Endothelial cell of umbilical vein (primary cell): ENCODE data around the gene GALT. TPM values are rescaled to one million over a fixed set of nuclear protein-coding genes. Genes with fewer than 3 reads are reported as not detected.

Experiments used
- BruUV-seq: library from RNA; stranded (reverse); fragments of 400-500 nt; replicated peaks from 2 replicates; lab custom pipeline; 2021; lab: Mats Ljungman, UMichigan
- CTCF ChIA-PET: fragments of 300-600, 350-600 bp; sonication (Branson Sonifier 250); formaldehyde crosslinking; loops from one replicate; lab custom pipeline; 2021; ENCODE audit warnings: antibody characterized with exemption, inconsistent platforms; lab: Charles Lee
- POLR2A ChIA-PET: fragments of 300-600, 350-600 bp; sonication (Branson Sonifier 250); formaldehyde crosslinking; loops from one replicate; lab custom pipeline; 2021; ENCODE audit warnings: antibody characterized with exemption, inconsistent platforms; lab: Charles Lee
- DNase-seq: peaks from one replicate; pipeline ENCODE4 v3.0.0-alpha.2; 2011; ENCODE audit warnings: low read depth, low spot score
- FAIRE-seq: peaks from 2 replicates; lab custom pipeline; 2011; peaks lifted over from hg19 to GRCh38; lab: Jason Lieb, UNC
- H2AFZ ChIP-seq: 2 replicates; pipeline ENCODE4 v1.6.0; 2012; ENCODE audit warnings: low read depth, low read length, control low read depth, inconsistent platforms
- H3K27ac ChIP-seq: 2 replicates; pipeline ENCODE4 v1.5.1; 2011; ENCODE audit warnings: low read depth, mild to moderate bottlenecking, control low read depth, low read length, moderate library complexity; ENCODE audit not compliant: insufficient read depth
- H3K27me3 ChIP-seq, 2 experiments: 2 replicates each; pipeline versions ENCODE4 v1.6.0 to v1.6.1; 2011; ENCODE audit warnings: low read length in 2 of 2, mixed read lengths in 1 of 2; ENCODE audit not compliant: control insufficient read depth in 2 of 2, insufficient read depth in 2 of 2
- H3K36me3 ChIP-seq, 2 experiments: 2 replicates in 1 of 2; 3 replicates in 1 of 2; pipeline ENCODE4 v1.5.1; 2011; ENCODE audit warnings: low read length in 2 of 2, mild to moderate bottlenecking in 1 of 2, moderate library complexity in 1 of 2; ENCODE audit not compliant: control insufficient read depth in 2 of 2, insufficient read depth in 2 of 2; ENCODE audit errors: extremely low read depth in 1 of 2
- H3K4me1 ChIP-seq: 3 replicates; pipeline ENCODE4 v1.5.1; 2011; ENCODE audit warnings: mild to moderate bottlenecking, low read length; ENCODE audit not compliant: control insufficient read depth, insufficient read depth; ENCODE audit errors: extremely low read depth
- H3K4me2 ChIP-seq: 2 replicates; pipeline ENCODE4 v1.6.1; 2011; ENCODE audit warnings: low read length, control low read depth, mixed read lengths; ENCODE audit not compliant: insufficient read depth
- H3K4me3 ChIP-seq, 3 experiments: fragments of 200-600 bp in 1 of 3; sonication (generic), shearing (Covaris generic) in 1 of 3; replicated peaks in 1 of 3; 2 replicates each; pipeline ENCODE4 v1.5.1; 2011 to 2016; ENCODE audit warnings: control low read depth in 3 of 3, low read length in 3 of 3, mild to moderate bottlenecking in 2 of 3, inconsistent platforms in 1 of 3, low read depth in 1 of 3, moderate library complexity in 1 of 3; ENCODE audit not compliant: insufficient read depth in 1 of 3
- H3K79me2 ChIP-seq: 2 replicates; pipeline ENCODE4 v1.6.0; 2012; ENCODE audit warnings: low read length, inconsistent platforms; ENCODE audit not compliant: control insufficient read depth, insufficient read depth
- H3K9ac ChIP-seq: replicated peaks from 2 replicates; pipeline ENCODE3; 2011; ENCODE audit warnings: low read length, control low read depth; ENCODE audit not compliant: insufficient read depth; ENCODE audit errors: extremely low read depth
- H3K9me1 ChIP-seq: replicated peaks from 3 replicates; pipeline ENCODE4 v1.6.0; 2011; ENCODE audit warnings: mild to moderate bottlenecking, low read length; ENCODE audit not compliant: control insufficient read depth, insufficient read depth; ENCODE audit errors: extremely low read depth
- H3K9me3 ChIP-seq: replicated peaks from 2 replicates; pipeline ENCODE4 v1.5.1; 2012; ENCODE audit warnings: low read length, inconsistent platforms; ENCODE audit not compliant: control insufficient read depth, insufficient read depth
- H4K20me1 ChIP-seq: replicated peaks from 2 replicates; pipeline ENCODE3; 2011; ENCODE audit warnings: mild to moderate bottlenecking, low read length; ENCODE audit not compliant: control insufficient read depth, insufficient read depth; ENCODE audit errors: extremely low read depth
- JUN ChIP-seq: IDR thresholded peaks from 2 replicates; pipeline ENCODE4 v1.6.1; 2011; ENCODE audit warnings: borderline replicate concordance, low read depth; ENCODE audit not compliant: insufficient read length, insufficient read depth
- POLR2A ChIP-seq: IDR thresholded peaks from 2 replicates; pipeline ENCODE4 v1.6.1; 2012; ENCODE audit warnings: low read depth, mild to moderate bottlenecking, control low read depth, low read length
- POLR2AphosphoS5 ChIP-seq: IDR thresholded peaks from 2 replicates; pipeline ENCODE4 v1.6.1; 2012; ENCODE audit warnings: low read depth, mild to moderate bottlenecking, control low read depth, low read length, moderate library complexity; ENCODE audit not compliant: insufficient read depth
- dilution Hi-C: fragments of 300-500 bp; cut with MboI; formaldehyde crosslinking; loops from one replicate; pipeline ENCODE4 v1.15.0; 2019; ENCODE audit warnings: low sequenced_read_pairs; ENCODE audit not compliant: extremely low pct_ligation_motif_present
- intact Hi-C: fragments of 100-400 bp; cut with micrococcal nuclease; formaldehyde crosslinking; loops from one replicate; pipeline ENCODE4 v1.10.0; 2022
- polyA plus RNA-seq, 4 experiments: library from polyadenylated mRNA; depleted of rRNA in 3 of 4; stranded (reverse) in 3 of 4; unstranded in 1 of 4; fragments of >200 nt; gene quantifications; 2 replicates each; pipeline versions ENCODE4 v1.2.1 to v1.2.3, GENCODE V29; 2011 to 2012; ENCODE audit warnings: missing spikeins in 1 of 4
- total RNA-seq: library from RNA; stranded (reverse); gene quantifications from 2 replicates; pipeline ENCODE4 v1.2.3, GENCODE V29; 2021
- TF ChIP-seq, protein P1 (sequence below), 2 donors: IDR thresholded peaks; 1 replicate in 1 of 2; 2 replicates in 1 of 2; pipeline ENCODE4 v1.5.1; 2011; ENCODE audit warnings: low read length in 2 of 2, mild to moderate bottlenecking in 2 of 2, moderate library complexity in 2 of 2, control low read depth in 1 of 2, inconsistent platforms in 1 of 2, low read depth in 1 of 2; ENCODE audit not compliant: insufficient read depth in 1 of 2; ENCODE audit errors: extremely low read depth in 1 of 2

Gene GALT
- total and polyA plus RNA-seq, 2 donors (not counting 3 experiments of a cell fraction or from before 2014, with no cell fraction given), result 36.6 to 58.5 TPM

GRCh38 chr9:34665067-34665380 is 18.5 kb downstream of the GALT start:
- intact Hi-C loops, result loop anchor here (1.0 to 2.0 kb wide), 4 partner anchors 10 to 52 kb away; partner anchors contain the start of genes IL11RA, RPP25L and SIGMAR1
- no peak overlapping the region for H3K9ac ChIP-seq
- TF ChIP-seq POLR2AphosphoS5 (peak; percentile 25), POLR2A (no peak), JUN (no peak)
- TF ChIP-seq, protein P1, sequence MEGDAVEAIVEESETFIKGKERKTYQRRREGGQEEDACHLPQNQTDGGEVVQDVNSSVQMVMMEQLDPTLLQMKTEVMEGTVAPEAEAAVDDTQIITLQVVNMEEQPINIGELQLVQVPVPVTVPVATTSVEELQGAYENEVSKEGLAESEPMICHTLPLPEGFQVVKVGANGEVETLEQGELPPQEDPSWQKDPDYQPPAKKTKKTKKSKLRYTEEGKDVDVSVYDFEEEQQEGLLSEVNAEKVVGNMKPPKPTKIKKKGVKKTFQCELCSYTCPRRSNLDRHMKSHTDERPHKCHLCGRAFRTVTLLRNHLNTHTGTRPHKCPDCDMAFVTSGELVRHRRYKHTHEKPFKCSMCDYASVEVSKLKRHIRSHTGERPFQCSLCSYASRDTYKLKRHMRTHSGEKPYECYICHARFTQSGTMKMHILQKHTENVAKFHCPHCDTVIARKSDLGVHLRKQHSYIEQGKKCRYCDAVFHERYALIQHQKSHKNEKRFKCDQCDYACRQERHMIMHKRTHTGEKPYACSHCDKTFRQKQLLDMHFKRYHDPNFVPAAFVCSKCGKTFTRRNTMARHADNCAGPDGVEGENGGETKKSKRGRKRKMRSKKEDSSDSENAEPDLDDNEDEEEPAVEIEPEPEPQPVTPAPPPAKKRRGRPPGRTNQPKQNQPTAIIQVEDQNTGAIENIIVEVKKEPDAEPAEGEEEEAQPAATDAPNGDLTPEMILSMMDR (IDR thresholded peaks at IDR 0.05; ENCODE audit: extremely low read depth in 1 of 2, insufficient read depth in 1 of 2, low read depth in 1 of 2, low read length in 2 of 2), result no peak

More at GRCh38 chr9:34665067-34665380, 18.5 kb downstream of the GALT start:
- Histone ChIP-seq H2AFZ (peak overlapping the region; percentile 94), H3K4me3 (peak overlapping the region; percentile 17 to 49 (median 24)), H3K4me1 (peaks cover 5% of the 10 kb centered on the region), H3K27me3 (no peaks in the 10 kb centered on the region), H4K20me1 (no peaks in the 10 kb centered on the region), H3K4me2 (peak overlapping the region; percentile 63), H3K9me3 (no peaks in the 10 kb centered on the region), H3K27ac (no peak overlapping the region), H3K79me2 (no peaks in the 10 kb centered on the region), H3K9me1 (no peaks in the 10 kb centered on the region), H3K36me3 (no peaks in the 10 kb centered on the region)
- no TSS peak for BruUV-seq
- FAIRE-seq, result no peak
- ChIA-PET POLR2A (interaction anchor here (0.6 to 1.2 kb wide), 2 partner anchors 18 to 27 kb away, joined by 3 to 7 read pairs; partner anchors contain the start of genes GALT and SIGMAR1), CTCF (interaction anchor here (0.7 to 2.3 kb wide), 13 partner anchors 9 to 235 kb away, joined by 3 to 15 read pairs (median 6); partner anchors contain the start of genes GALT, IL11RA, RPP25L and SIGMAR1)
- no peak for DNase-seq
- dilution Hi-C loops, result no loop called here
